Upper lobe of left lung (tissue), 4 donors: ENCODE data around the gene TBC1D14.

Source experiments
- POLR2A ChIP-seq, 4 donors: fragments of 450-650 bp; IDR thresholded peaks; one replicate each; pipeline ENCODE4 v1.5.1; 2016 to 2017; ENCODE audit warnings: antibody characterized with exemption in 4 of 4, mild to moderate bottlenecking in 2 of 4
- POLR2AphosphoS5 ChIP-seq, 2 donors: sonication (generic); formaldehyde crosslinking; IDR thresholded peaks; one replicate each; pipeline ENCODE4 v1.5.1; 2017; ENCODE audit warnings: antibody characterized with exemption in 2 of 2

DNA sequence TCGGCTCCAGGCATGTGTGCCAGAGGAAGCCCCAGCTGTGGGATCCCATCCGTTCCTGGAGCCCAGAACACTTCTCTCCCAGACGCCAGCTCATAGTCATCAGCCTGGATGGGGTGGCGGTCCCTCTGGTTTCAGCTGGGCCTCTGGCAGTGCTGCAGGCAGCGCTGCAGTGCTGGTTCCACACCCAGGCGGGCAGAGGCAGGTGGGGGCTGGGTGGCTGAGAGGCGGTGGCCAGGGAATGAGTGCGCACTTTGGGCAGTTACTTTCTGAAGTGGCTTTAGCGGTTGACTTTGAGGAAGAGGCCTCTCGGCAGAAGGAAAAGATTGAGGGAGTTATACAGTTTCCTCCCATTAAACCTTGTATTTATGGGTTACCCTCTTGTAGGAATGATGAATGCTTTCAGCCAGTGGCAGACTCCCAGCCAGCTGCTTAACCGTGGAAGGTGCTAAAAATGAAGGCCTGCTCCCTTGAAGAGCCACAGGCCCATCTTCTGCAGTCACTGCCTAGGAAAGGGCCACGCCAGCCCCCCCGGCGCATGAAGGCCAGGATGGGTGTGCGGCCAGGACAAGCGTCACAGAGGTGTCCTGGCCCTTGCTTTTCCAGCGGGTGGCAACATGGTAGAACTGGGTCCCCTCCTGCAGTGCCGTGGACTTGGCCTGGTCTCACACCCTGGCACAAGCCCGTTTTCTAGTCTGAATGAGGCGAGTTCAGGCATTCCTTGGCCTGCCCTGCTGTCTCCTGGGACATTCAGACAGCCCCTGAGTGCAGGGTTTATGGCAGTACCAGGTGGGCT lies 143.5 kb downstream of the TBC1D14 start:
- TF ChIP-seq POLR2A (IDR thresholded peaks at IDR 0.05), result peak in 1 of 4 donors; percentile 12
- no peak for TF ChIP-seq POLR2AphosphoS5 (IDR thresholded peaks at IDR 0.05)
